IPS-11a (cell line): ENCODE data around the gene MLLT10.
"Not testable (repeated sequence)": the region's sequence is repeated elsewhere in the genome, so short reads cannot be mapped to it uniquely, and the experiment has no call there.

Experiments
- H3K4me3 ChIP-seq: one replicate; pipeline ENCODE4 v1.5.1; 2013; ENCODE audit warnings: low read depth, low read length, control low read depth

Gene MLLT10

DNA sequence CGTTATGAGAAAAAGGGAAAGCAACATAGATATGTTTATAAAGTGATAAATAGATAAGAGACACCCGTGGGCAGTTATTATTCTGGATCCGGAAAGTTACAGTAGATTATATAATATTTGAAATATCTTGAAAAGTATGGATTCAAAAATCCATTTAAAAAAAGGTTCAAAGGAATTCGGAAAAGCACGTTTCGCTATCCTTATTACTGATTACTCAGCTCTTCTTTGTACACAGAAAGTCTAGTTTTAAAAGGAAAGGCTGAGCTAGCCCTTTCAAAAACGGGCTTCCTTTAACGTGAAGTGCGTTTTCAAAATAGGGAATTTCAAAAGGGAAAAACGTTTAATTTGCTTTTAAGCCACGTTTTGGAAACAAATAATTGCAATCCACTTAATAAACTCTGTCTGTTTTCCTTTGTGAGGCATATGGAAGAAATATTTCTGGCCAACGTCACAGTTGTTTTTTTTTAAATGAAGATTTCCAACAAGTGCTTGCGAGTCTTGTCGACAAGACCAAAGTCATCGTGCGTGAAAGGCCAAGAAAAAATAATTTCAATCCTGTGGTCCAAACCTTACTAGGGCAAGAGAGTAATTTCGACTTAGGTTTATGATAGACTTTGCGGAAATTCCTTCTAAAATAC, 6.3 kb upstream of the MLLT10 start:
- peak overlapping the region; percentile 55 for H3K4me3 ChIP-seq

DNA sequence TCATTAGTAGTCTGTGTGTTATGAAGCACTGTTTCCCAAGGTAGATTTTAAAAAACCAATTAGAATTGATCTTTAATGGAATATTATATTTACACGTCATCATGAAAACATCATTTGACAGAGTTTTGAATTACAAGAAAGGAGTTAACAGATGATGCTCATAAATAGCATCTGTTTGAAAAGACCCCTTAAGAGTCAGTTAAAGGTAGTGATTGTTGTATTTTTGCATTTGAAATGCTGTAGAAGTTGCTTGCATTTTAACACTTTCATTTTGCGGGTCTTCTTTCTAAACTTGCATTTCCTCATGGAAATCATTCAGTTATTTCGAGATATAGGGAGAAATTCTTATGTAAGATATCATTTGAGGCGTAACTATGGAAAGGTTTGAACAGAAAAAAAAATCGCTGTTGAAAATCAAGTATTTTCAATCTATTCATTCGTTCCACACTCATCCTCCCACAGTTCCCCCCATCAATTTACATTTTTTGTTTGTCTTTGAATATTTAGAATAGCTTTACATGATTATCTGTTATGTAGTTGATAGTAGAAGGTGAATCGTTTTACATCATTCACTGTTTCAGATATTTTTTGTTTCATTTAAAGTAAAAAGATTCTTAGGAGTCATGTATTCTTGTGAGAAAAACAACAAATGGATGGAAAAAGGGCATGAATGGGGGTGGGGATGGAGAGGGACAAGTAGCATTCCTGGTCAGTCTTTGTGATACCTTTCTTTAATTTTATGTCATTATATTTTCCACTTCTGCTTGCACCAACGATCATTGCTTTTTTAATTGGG, 5.6 kb upstream of the MLLT10 start:
- H3K4me3 ChIP-seq = peak overlapping the region; percentile 55

DNA sequence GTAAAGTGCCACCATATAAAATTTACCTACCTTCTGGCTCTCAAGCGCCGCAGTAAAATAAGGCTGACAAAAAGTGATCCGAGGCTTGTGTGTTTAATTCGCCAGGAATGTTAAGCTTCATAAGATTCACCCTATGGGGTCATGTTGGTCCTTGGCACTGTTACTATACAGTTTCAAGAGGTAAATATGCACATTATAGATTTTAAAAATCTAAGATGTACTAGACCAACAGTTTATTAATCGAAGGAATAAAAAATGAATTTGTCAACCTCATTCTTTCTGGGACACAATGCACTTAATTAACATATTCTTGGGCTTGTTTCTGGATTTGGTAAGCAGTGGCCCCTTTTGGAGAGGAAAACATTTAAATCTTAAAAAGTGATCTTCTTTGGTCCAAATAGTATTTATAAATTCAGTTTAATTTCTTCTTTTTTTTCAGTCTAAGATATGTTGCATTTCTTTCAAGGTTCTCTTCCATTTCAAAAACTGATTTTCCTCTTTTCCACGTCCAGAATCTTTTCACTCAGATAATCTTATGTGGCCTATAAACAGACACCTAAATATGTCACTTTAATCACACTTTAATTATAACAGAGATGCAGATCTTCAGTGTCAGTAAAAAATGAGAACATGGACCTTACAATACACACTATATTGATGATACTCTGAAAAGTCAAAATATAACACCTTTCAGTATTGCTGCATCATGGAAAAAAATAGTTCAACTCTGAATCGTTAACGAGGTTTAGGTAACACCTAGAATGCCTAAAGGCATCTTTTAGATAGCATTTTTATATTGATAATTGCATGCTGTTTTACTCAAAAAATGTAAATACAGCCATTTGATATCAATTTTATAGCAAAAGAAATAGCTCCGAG, 4.8 kb upstream of the MLLT10 start:
- no peak overlapping the region for H3K4me3 ChIP-seq

DNA sequence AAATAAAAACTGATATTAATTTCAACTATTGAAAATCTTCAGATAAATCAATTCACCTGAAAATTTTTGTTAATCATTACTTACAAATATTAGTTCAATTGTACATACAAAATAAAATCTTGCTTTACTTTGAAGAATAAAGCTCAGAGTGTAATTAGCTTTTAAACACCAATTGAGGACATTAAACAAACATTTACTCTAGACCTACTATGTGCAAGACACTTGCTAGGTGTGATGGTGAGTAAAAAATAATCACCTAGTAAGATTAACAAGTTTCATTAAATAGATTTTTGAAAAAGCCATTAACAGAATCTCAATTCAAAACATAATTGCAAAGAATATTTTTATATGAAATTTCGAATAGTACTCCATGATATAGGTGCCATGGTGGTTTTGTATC, 3.9 kb upstream of the MLLT10 start:
- H3K4me3 ChIP-seq = no peak overlapping the region

DNA sequence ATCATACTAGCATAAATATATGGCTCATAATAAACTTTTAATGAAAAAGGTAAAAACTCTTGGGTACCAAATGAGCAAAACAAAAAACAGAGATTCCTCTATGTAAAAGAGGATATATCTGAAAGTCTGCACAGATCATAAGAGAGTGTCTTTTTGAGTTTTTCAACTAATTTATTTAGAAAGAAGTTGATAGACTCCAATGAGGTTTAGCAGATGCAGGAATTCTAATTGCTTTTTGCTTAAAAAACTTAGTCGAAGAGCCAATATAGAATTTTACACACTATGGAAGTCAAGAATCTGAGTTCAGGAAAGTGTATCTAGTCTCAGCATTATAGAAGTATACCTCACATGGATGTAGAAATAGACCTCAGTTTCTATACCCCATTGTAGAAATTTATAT, 3.4 kb upstream of the MLLT10 start:
- no peak overlapping the region for H3K4me3 ChIP-seq

DNA sequence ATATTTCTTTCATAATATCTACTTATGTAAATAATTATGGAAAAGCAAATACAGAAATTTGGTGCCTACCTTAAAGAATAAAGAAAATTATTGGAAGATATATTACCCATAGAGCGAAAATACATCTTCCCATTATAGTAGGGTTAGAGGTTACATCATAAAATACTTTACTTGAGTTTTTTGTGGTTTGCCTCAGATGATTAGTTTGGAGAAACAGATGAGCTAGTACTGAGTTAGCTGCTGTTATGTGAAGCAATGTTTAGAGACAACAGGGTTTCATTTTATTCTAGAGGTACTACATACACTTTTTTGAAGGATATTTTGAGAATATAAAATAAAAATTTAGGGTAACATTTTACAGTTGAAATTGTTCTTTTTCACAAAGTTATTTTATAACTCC, 2.9 kb upstream of the MLLT10 start:
- H3K4me3 ChIP-seq = no peak overlapping the region

DNA sequence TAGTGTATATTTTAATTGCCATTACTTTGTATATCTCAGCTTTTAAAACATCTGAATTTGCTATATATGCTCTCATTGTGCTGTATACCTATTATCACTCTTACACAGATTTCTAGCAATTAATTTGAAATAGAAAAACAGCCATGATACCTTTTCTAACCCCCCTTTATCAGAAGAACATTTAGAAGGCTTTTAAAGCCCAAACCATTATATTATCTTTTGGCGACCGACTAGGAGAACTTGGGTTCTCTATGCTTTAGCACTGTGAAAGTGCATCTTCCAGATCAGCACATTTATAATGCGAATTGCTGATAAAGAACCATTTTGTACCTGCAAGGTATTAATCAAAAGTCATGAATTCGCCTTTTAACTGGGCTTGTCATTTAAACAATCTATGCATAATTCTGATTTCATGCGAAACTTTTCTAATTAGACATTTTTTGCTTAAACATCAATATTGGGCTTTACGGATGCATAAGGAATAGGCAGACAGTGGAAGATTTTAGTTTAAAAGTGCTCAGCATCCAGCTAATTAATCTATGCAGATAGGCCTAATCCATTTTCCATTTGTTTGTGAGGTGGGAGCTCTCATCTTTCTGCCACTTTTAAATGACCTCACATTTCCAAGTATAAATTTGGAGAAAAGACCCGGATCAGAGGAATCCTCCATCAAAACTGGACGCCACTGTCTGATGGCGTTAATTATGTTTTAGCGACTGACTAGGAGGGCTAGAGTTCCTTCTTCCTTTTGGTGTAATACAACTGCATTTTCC, 1.2 kb upstream of the MLLT10 start:
- peak overlapping the region; percentile 56 for H3K4me3 ChIP-seq

DNA sequence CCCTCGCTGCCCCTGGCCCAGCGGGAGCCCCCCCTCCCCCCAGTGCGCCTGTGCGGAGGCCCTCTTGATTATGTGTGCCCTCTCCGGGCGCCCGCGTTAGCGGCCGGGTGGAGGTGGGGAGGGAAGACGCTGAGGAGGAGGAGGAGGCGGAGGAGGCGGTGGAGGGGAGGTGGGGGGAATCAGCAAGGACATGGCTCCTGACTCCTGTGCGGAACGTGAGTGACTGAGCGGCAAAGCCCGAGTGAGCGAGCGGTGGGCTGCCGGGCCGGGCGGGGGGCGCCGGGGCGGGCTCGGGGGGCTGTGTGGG, 201 bp downstream of the MLLT10 start:
- peak overlapping the region; percentile 72 for H3K4me3 ChIP-seq

DNA sequence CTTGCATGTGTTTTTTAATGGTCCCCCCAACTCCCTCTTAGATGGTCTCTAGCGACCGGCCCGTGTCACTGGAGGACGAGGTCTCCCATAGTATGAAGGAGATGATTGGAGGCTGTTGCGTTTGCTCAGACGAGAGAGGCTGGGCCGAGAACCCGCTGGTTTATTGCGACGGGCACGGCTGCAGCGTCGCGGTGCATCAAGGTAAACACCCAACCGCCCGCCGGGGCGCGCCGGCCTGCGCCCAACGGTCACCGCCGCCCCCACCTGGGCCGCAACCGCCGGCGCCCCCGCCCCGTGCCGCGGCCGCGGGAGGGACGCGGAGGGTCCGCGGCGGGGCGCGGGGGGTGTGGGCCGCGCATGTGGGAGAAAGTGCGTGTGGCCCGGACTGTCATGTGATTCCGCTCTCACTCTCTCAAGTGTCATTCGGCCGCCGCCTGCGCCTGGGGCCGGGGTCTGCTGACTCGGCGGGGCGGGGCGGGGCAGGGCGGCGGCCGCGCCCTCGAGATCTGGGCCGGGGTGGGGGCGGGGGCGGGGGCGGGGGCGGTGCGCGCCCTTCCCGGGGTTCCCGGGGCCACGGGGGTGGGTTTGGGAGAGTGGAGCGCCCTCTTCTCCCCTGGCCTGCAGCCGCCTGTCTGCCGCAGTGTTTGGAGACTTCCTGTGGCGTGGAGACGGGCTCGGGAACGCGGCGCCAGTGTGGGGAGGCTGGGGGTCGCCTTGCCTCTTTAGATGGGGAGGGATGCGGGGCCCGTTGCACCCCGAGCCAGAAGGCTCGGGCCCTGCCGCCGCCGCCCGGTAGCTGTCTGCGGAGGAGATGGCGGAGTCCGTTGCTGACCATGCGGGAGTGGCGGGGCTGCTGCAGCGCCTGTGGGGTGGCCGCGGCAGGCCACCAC, 817 bp downstream of the MLLT10 start:
- peak overlapping the region; percentile 72 for H3K4me3 ChIP-seq

DNA sequence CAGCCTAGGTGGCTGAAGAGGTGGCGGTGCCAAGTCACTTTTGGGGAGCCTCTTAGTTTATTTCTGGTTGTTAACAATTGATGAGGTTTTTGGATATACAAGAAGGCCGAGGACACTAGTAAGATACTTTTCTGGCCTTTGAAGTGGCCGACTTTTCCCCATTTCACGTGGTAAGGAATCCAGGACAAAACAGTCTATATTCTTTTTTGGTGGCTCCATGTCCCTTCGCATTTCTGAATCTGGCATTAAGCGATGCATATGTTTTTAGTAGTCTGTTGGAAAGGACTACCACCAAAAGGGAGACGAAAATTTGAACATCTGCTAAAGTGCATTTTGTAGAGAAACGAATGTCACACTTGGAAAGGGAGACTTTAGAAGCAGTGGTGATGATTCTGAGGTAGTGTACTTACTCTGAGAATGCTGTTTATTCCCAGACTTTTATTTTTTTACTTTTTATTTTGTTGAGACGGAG, 1.5 kb downstream of the MLLT10 start:
- peak overlapping the region; percentile 53 for H3K4me3 ChIP-seq

DNA sequence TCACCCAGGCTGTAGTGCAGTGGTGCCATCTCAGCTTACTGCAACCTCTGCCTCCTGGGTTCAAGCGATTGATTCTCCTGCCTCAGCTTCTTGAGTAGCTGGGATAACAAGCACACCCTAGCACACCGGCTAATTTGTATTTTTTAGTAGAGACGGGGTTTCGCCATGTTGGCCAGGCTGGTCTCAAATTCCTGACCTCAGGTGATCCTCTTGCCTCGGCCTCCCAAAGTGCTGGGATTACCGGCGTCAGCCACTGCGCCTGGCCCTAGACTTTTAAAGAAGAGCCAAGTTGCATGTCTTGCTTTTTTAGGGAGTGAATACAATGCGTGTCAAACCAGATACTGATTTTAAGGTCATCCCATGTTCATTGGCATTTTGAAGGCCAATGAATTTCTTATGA, 1.9 kb downstream of the MLLT10 start:
- H3K4me3 ChIP-seq = not testable (repeated sequence)

DNA sequence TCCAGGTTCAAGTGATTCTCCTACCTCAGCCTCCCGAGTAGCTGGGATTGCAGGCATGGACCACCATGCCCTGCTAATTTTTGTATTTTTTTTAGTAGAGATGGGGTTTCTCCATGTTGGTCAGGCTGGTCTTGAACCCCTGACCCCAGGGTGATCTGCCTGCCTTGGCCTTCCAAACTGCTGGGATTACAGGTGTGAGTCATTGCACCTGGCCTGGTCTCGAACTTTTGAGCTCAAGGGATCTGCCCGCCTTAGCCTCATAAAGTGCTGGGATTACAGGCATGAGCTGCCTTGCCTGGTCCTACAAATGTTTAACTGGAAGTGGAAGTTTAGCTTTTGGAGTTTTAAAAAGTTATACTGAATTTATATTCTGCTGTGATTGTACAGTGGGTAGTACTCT, 2.8 kb downstream of the MLLT10 start:
- H3K4me3 ChIP-seq = no peak overlapping the region

DNA sequence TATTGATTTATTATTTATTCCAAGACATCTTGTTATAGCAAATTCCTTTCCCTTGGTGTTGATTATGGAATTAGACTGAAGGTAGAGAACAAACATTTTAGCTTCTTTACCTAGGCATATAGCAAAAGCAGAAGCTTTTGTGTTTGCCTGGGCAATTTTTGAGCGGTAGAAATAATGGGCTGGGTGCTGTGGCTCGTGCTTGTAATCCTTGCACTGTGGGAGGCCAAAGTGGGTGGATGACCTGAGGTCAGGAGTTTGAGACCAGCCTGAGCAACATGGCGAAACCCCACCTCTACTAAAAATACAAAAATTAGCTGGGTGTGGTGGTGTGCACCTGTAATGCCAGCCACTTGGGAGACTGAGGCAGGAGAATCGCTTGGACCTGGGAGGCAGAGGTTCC, 6.7 kb downstream of the MLLT10 start:
- not testable (repeated sequence) for H3K4me3 ChIP-seq

DNA sequence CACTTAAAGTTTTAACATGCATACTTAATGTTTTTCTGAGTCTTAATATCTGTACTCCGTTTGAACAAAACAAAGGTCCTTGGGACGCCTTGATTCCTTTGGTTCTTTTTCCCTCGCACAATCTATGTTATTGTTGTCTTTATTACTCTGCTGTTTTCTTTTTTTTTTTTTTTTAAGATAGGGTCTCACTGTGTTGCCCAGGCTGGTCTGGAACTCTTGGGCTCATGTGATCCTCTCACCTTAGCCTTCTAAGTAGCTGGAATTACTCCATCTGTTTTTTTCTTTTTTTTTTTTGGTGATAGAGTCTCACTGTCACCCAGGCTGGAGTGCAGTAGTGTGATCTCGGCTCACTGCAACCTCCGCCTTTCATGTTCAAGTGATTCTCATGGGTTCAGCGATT, 13.2 kb downstream of the MLLT10 start:
- H3K4me3 ChIP-seq = no peak overlapping the region

DNA sequence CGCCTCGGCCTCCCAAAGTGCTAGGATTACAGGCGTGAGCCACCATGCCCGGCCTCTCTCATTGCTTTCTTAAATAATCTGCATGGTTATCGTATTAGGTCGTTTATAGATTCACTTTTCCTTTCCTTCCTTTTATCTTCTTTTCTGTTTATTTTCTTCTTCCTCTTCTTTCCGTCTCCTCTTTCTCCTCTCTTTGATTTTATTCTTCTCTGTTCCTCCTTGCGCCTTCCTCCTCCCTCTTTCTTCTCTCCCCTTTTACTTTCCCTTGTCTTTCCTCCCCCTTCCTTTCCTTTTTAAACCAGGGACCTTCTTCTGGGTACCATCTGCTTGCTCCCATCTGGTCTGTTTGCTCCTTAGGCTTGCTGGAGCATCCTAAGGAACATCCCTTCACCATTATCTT, 18.6 kb downstream of the MLLT10 start:
- no peak overlapping the region for H3K4me3 ChIP-seq

DNA sequence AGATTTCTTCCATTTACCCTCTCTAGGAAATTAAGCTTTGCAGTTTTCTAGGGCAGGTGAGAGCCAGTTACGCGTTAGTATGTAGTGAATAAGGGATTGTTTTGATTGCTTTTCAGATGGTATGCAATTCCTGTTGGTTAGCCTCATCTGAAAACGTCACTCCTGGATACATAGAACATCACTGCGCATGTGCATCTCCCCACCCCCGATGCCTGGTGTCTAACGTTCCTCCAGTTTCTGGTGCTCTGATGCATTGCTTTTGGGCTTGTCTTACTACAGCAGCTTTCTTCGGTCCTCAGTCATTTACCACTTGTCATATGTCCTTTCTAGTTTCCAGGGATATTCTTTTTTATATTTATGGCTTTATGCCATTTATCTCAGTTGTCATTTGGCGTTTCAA, 22.5 kb downstream of the MLLT10 start:
- H3K4me3 ChIP-seq = no peak overlapping the region

DNA sequence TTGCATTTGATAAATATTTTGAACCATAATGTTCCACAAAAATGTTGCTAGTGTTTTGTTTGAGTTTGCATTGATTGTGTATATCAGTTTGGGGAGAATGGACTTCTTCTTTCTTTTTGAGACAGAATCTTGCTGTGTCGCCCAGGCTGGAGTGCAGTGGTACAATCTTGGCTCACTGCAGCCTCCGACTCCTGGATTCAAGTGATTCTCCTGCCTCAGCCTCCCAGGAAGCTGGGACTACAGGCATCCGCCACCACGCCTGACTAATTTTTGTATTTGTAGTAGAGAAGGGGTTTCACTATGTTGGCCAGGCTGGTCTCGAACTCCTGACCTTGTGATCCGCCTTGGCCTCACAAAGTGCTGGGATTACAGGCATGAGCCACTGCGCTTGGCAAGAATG, 25.0 kb downstream of the MLLT10 start:
- not testable (repeated sequence) for H3K4me3 ChIP-seq

DNA sequence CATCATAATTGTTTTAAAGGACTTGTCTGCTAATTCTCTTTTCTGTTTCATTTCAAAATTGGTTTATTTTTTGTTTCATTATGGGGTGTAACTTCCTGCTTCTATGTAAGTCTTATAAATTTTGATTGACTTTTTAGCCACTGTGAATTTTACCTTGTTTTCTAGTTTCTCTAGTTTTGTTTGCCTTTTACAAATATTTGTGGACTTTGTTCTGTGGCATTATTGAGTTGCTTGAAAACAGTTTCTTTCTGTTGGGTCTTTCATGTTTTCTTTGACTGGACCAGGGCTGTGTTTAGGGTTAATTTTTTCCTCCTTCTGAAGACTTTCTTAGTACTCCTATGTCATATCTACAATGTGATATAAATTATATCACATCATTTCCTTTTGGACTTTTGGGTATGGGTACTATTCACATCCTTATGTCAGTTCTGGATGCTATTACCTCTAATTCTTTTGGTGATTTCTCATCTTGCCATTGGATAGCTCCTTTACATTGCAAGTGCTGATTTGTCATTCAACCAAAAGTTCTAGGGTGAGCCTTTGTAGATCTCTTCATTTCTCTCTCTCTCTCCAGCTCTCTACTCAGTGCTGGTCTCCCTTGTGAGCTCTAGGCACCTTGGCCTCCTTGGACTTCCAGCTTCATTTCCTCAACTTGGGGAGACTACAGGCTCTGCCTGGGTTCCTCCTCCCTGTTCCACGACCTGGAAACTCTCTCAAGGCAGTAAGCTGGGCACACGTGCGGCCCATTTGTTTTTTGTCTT, 36.9 kb downstream of the MLLT10 start:
- H3K4me3 ChIP-seq = no peak overlapping the region

DNA sequence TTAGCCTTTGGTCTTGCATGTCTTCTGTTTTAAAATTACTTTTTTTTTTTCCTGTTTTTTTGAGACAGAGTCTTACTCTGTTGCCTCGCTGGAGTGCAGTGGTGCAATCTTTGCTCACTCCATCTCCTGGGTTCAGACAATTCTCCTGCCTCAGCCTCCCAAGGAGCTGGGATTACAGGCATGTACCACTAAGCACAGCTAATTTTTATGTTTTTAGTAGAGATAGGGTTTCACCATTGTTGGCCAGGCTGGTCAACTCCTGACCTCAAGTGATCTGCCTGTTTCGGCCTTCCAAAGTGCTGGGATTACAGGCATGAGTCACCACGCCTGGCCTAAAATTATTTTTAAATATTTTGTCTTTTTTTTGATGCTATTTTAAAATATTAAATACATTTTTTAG, 38.5 kb downstream of the MLLT10 start:
- H3K4me3 ChIP-seq = no peak overlapping the region
